H1 (cell line): ENCODE data around the gene COQ2. TPM values are rescaled to one million over a fixed set of nuclear protein-coding genes. Genes with fewer than 3 reads are reported as not detected.
"Not testable (repeated sequence)": the region's sequence is repeated elsewhere in the genome, so short reads cannot be mapped to it uniquely, and the experiment has no call there.

Experiments
- CTCF ChIA-PET: fragments of 300-600 bp; sonication (Branson Sonifier 250); formaldehyde crosslinking; loops from one replicate; lab custom pipeline; 2021; ENCODE audit not compliant: partially characterized antibody; lab: Charles Lee
- POLR2A ChIA-PET: fragments of 300-600 bp; sonication (Branson Sonifier 250); formaldehyde crosslinking; loops from one replicate; lab custom pipeline; 2021; ENCODE audit warnings: inconsistent platforms; ENCODE audit not compliant: partially characterized antibody; lab: Charles Lee
- DNase-seq, 2 experiments: peaks; one replicate each; pipeline versions ENCODE4 v3.0.0 to v3.0.0-alpha.2; 2010 to 2022; ENCODE audit warnings: low spot score in 2 of 2, low read depth in 1 of 2, mixed read lengths in 1 of 2
- FAIRE-seq: peaks from 2 replicates; lab custom pipeline; 2011; peaks lifted over from hg19 to GRCh38; lab: Jason Lieb, UNC
- H2AFZ ChIP-seq: 2 replicates; pipeline ENCODE4 v1.8.1; 2012; ENCODE audit warnings: low read length, inconsistent platforms
- H2AK5ac ChIP-seq: 2 replicates; pipeline ENCODE4 v1.6.1; 2013; ENCODE audit warnings: low read depth, low read length
- H2BK120ac ChIP-seq: replicated peaks from 2 replicates; pipeline ENCODE3; 2013; ENCODE audit warnings: low read depth, low read length, inconsistent platforms
- H2BK12ac ChIP-seq: 2 replicates; pipeline ENCODE4 v1.6.1; 2013; ENCODE audit warnings: low read depth, low read length
- H2BK15ac ChIP-seq: 2 replicates; pipeline ENCODE4 v1.6.1; 2013; ENCODE audit warnings: low read length
- H2BK20ac ChIP-seq: 2 replicates; pipeline ENCODE4 v1.6.1; 2013; ENCODE audit warnings: low read length
- H2BK5ac ChIP-seq: 2 replicates; pipeline ENCODE4 v1.6.1; 2013; ENCODE audit warnings: low read depth, low read length
- H3K14ac ChIP-seq: 2 replicates; pipeline ENCODE4 v1.6.1; 2013; ENCODE audit warnings: inconsistent platforms; ENCODE audit not compliant: insufficient read length
- H3K18ac ChIP-seq: 2 replicates; pipeline ENCODE4 v1.6.1; 2013; ENCODE audit warnings: low read length; ENCODE audit errors: extremely low read depth
- H3K23ac ChIP-seq: 2 replicates; pipeline ENCODE4 v1.6.1; 2013; ENCODE audit warnings: inconsistent platforms; ENCODE audit not compliant: insufficient read length
- H3K23me2 ChIP-seq: 2 replicates; pipeline ENCODE4 v1.6.1; 2013; ENCODE audit warnings: low read depth, low read length
- H3K27ac ChIP-seq: 2 replicates; pipeline ENCODE4 v1.6.1; 2011; ENCODE audit warnings: low read depth, low read length, inconsistent platforms
- H3K27me3 ChIP-seq, 4 experiments: replicated peaks in 1 of 4; 1 replicate in 1 of 4; 2 replicates in 3 of 4; pipeline versions ENCODE4 v1.6.1 to v1.8.1; 2011 to 2013; ENCODE audit warnings: low read length in 3 of 4, mild to moderate bottlenecking in 3 of 4, inconsistent platforms in 2 of 4, mixed read lengths in 2 of 4, moderate library complexity in 1 of 4; ENCODE audit not compliant: control insufficient read depth in 3 of 4, insufficient read depth in 3 of 4; ENCODE audit errors: extremely low read depth in 1 of 4
- H3K36me3 ChIP-seq, 4 experiments: 2 replicates each; pipeline versions ENCODE4 v1.6.1 to v1.8.1; 2011 to 2013; ENCODE audit warnings: mild to moderate bottlenecking in 4 of 4, low read length in 3 of 4, moderate library complexity in 2 of 4, control low read depth in 1 of 4, inconsistent platforms in 1 of 4; ENCODE audit not compliant: insufficient read depth in 4 of 4, control insufficient read depth in 2 of 4
- H3K4ac ChIP-seq: replicated peaks from 2 replicates; pipeline ENCODE3; 2013; ENCODE audit warnings: low read length, low read depth, mixed read lengths, inconsistent platforms; ENCODE audit not compliant: insufficient read length
- H3K4me1 ChIP-seq, 4 experiments: replicated peaks in 1 of 4; 1 replicate in 1 of 4; 2 replicates in 3 of 4; pipeline versions ENCODE4 v1.6.1 to v1.8.1; 2011 to 2013; ENCODE audit warnings: low read length in 3 of 4, inconsistent platforms in 2 of 4, mixed read lengths in 1 of 4; ENCODE audit not compliant: insufficient read depth in 4 of 4, control insufficient read depth in 3 of 4
- H3K4me2 ChIP-seq, 2 experiments: 2 replicates each; pipeline versions ENCODE4 v1.6.1 to v1.8.1; 2011 to 2013; ENCODE audit warnings: low read depth in 2 of 2, low read length in 2 of 2, control low read depth in 1 of 2, inconsistent platforms in 1 of 2, mild to moderate bottlenecking in 1 of 2; ENCODE audit not compliant: insufficient read depth in 1 of 2
- H3K4me3 ChIP-seq, 4 experiments: fragments of 200-600, 300-600 bp in 1 of 4; sonication (generic), shearing (Covaris generic), sonication (Bioruptor Twin) in 1 of 4; 2 replicates each; pipeline versions ENCODE4 v1.5.1 to v1.8.1; 2011 to 2016; ENCODE audit warnings: low read length in 4 of 4, low read depth in 3 of 4, control low read depth in 2 of 4, inconsistent platforms in 2 of 4, mild to moderate bottlenecking in 2 of 4, mixed read lengths in 1 of 4, moderate library complexity in 1 of 4; ENCODE audit not compliant: insufficient read depth in 2 of 4; ENCODE audit errors: extremely low read depth in 1 of 4
- H3K56ac ChIP-seq: replicated peaks from 2 replicates; pipeline ENCODE3; 2013; ENCODE audit warnings: low read depth, mild to moderate bottlenecking, mixed read lengths, low read length, inconsistent platforms; ENCODE audit not compliant: insufficient read length
- H3K79me1 ChIP-seq: 2 replicates; pipeline ENCODE4 v1.6.1; 2013; ENCODE audit warnings: low read depth, low read length, control low read depth
- H3K79me2 ChIP-seq, 2 experiments: 2 replicates each; pipeline versions ENCODE4 v1.6.1 to v1.8.1; 2012 to 2013; ENCODE audit warnings: low read length in 2 of 2, mild to moderate bottlenecking in 2 of 2, inconsistent platforms in 1 of 2; ENCODE audit not compliant: insufficient read depth in 2 of 2, control insufficient read depth in 1 of 2
- H3K9ac ChIP-seq, 4 experiments: replicated peaks in 1 of 4; 1 replicate in 1 of 4; 2 replicates in 3 of 4; pipeline versions ENCODE4 v1.6.1 to v1.8.1; 2011 to 2013; ENCODE audit warnings: low read depth in 3 of 4, low read length in 3 of 4, control low read depth in 2 of 4, mild to moderate bottlenecking in 2 of 4, moderate library complexity in 2 of 4, inconsistent platforms in 1 of 4; ENCODE audit errors: extremely low read depth in 1 of 4
- H3K9me3 ChIP-seq, 2 experiments: 2 replicates each; pipeline versions ENCODE4 v1.6.1 to v1.8.1; 2012 to 2013; ENCODE audit warnings: mild to moderate bottlenecking in 2 of 2, moderate library complexity in 2 of 2, control low read depth in 1 of 2, inconsistent platforms in 1 of 2, low read depth in 1 of 2, low read length in 1 of 2, mixed read lengths in 1 of 2; ENCODE audit not compliant: insufficient read depth in 2 of 2
- H4K20me1 ChIP-seq, 2 experiments: replicated peaks in 1 of 2; 2 replicates each; pipeline versions ENCODE3 to v1.8.1; 2011 to 2013; ENCODE audit warnings: inconsistent platforms in 2 of 2, low read length in 2 of 2, mild to moderate bottlenecking in 1 of 2; ENCODE audit not compliant: insufficient read depth in 2 of 2, control insufficient read depth in 1 of 2
- H4K5ac ChIP-seq: 2 replicates; pipeline ENCODE4 v1.6.1; 2013; ENCODE audit warnings: low read length, low read depth, mixed read lengths, inconsistent platforms; ENCODE audit not compliant: insufficient read length
- H4K8ac ChIP-seq: 2 replicates; pipeline ENCODE4 v1.8.0; 2013; ENCODE audit warnings: mild to moderate bottlenecking, moderate library complexity, low read length, inconsistent platforms; ENCODE audit not compliant: insufficient read depth; ENCODE audit errors: extremely low read depth
- H4K91ac ChIP-seq: replicated peaks from 2 replicates; pipeline ENCODE3; 2013; ENCODE audit warnings: low read length, mixed read lengths, inconsistent platforms; ENCODE audit not compliant: insufficient read length
- WGBS, 2 experiments: shearing (Covaris generic) in 1 of 2; methylation state at CpG; one replicate each; pipeline versions ENCODE4 v1.1.6 to v1.1.7; 2013 to 2015; ENCODE audit warnings: low lambda C conversion rate in 2 of 2, mixed read lengths in 2 of 2, inconsistent platforms in 1 of 2, low coverage in 1 of 2, missing lambda C conversion rate in 1 of 2; ENCODE audit not compliant: insufficient replicate concordance in 2 of 2, insufficient coverage in 1 of 2, insufficient read length in 1 of 2; ENCODE audit errors: extremely low coverage in 1 of 2, missing lambda C conversion rate in 1 of 2; 5-methylcytosine and 5-hydroxymethylcytosine counted together
- polyA plus RNA-seq, 7 experiments: library from polyadenylated mRNA; depleted of rRNA in 3 of 7; stranded (reverse) in 5 of 7; unstranded in 2 of 7; fragments of >200 nt in 5 of 7; fragments of 200-250 nt in 2 of 7; gene quantifications; 1 replicate in 5 of 7; 2 replicates in 1 of 7; 4 replicates in 1 of 7; pipeline versions ENCODE4 v1.2.1 to v1.2.3, GENCODE V29; 2011 to 2013; ENCODE audit warnings: missing spikeins in 2 of 7, mixed read lengths in 2 of 7
- total RNA-seq: library from RNA; stranded (reverse); fragmentation: NEBNext Ultra II Directional; extraction: Animal tissue kit (Norgen Biotek cat#: 25700); gene quantifications from 2 replicates; pipeline ENCODE4 v1.2.1, GENCODE V29; 2021

COQ2 gene
- total and polyA plus RNA-seq, 2 of the 8 experiments (the other 6 are each of a cell fraction or from before 2014, with no cell fraction given) = 21.5 to 22.9 TPM

GRCh38 chr4:83290059-83290774 lies 5.6 kb upstream of the COQ2 start:
- ChIA-PET POLR2A (interaction anchor here (0.7 kb wide), 1 partner anchor 10 kb away, joined by 4 read pairs; no protein-coding TSS in a partner anchor), CTCF (interaction anchor here (1.6 kb wide), 1 partner anchor 9 kb away, joined by 4 read pairs; no protein-coding TSS in a partner anchor)
- not testable (repeated sequence) for H3K56ac ChIP-seq, H3K18ac ChIP-seq, H3K14ac ChIP-seq, H3K79me1 ChIP-seq, FAIRE-seq, H2BK20ac ChIP-seq, H3K27me3 ChIP-seq, H2BK12ac ChIP-seq, DNase-seq, H2BK15ac ChIP-seq, H4K91ac ChIP-seq, H3K27ac ChIP-seq, H3K36me3 ChIP-seq, H2AFZ ChIP-seq, H3K9me3 ChIP-seq, H2BK5ac ChIP-seq, H2AK5ac ChIP-seq, H4K8ac ChIP-seq, H3K79me2 ChIP-seq, H3K23me2 ChIP-seq, H3K4me1 ChIP-seq, H3K23ac ChIP-seq, H4K20me1 ChIP-seq, H2BK120ac ChIP-seq, H4K5ac ChIP-seq, H3K4ac ChIP-seq, H3K4me3 ChIP-seq, H3K4me2 ChIP-seq, H3K9ac ChIP-seq
- WGBS, 2 experiments = 80% methylated on average over 3 of the region's 3 CpGs; no CpG with 5 or more reads in 1 of the 2 experiments

- FAIRE-seq, H3K4me3 ChIP-seq, H2BK15ac ChIP-seq, H2AFZ ChIP-seq, H2BK120ac ChIP-seq, POLR2A ChIA-PET, H2BK5ac ChIP-seq, H3K79me2 ChIP-seq, H4K91ac ChIP-seq, H3K14ac ChIP-seq, H3K56ac ChIP-seq, H4K20me1 ChIP-seq, H3K23ac ChIP-seq, H2BK12ac ChIP-seq, H3K9ac ChIP-seq, H3K9me3 ChIP-seq, H3K36me3 ChIP-seq, H4K8ac ChIP-seq, H3K23me2 ChIP-seq, H3K79me1 ChIP-seq, H3K4me1 ChIP-seq, H2BK20ac ChIP-seq, DNase-seq, H3K18ac ChIP-seq, H3K27ac ChIP-seq, H3K27me3 ChIP-seq, H2AK5ac ChIP-seq, H3K4me2 ChIP-seq, H3K4ac ChIP-seq, H4K5ac ChIP-seq: not testable (repeated sequence)
- 13% methylated on average over 1 of the region's 1 CpG; no CpG with 5 or more reads in 1 of the 2 experiments for WGBS, 2 experiments
- CTCF ChIA-PET = interaction anchor here (1.4 kb wide), 1 partner anchor 10 kb away, joined by 3 read pairs; no protein-coding TSS in a partner anchor
Measured at GRCh38 chr4:83288381-83288780, 3.8 kb upstream of the COQ2 start.
